Measurements from ENCODE around the gene LAD1.
A peak's percentile ranks its signal among the peaks of the same experiment; 100 is the strongest.

Gene LAD1

DNA sequence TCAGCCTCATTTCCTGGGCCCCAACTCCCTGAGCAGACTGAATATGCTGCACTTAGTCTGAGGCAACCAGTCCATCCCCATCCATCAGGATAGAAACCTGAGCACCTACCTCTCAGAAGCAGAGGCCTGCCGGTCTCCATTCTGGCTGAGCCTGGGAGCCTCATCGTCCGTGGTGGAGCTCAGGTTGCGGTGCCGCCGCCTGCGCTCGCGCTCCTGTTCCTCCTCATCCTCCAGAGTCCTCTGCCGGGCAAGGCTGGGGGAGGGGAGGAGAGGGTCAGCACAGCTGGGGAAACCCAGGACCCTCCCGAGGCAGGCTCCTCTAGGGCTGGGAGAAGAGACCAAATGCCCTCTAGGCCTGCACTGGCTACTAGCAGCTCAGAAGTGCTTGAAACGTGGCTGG is 10.1 kb downstream of the LAD1 start:
- DNase-seq, result no peak

- no peak for DNase-seq
Observed at GRCh38 chr1:201386208-201386607, 12.9 kb downstream of the LAD1 start.

- DNase-seq, result no peak
Observed at GRCh38 chr1:201385299-201385891, 13.7 kb downstream of the LAD1 start.

GRCh38 chr1:201384406-201384782 is 14.7 kb downstream of the LAD1 start:
- no peak for DNase-seq

- DNase-seq, result no peak
Observed at GRCh38 chr1:201383647-201384405, 15.3 kb downstream of the LAD1 start.

DNA sequence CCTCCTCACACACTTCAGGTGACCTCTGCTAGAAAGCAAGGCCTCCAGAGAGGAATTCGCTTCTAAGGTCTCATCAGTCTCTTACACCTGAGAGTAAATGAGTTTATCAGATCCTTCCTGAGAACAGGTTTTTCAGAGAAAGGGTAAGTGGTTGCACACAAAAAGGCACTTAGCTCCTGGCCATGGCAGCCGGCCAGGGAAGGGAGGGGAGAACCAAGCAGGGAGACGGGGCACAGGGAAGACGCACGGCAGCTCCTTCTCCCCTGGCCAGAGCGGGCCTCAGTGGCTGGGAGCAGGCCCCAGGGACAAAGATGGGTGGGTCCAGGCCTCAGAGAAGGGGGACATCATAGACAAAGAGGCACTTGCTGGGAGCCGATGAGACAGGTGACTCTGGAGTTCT is 18.0 kb downstream of the LAD1 start:
- DNase-seq, result no peak

DNA sequence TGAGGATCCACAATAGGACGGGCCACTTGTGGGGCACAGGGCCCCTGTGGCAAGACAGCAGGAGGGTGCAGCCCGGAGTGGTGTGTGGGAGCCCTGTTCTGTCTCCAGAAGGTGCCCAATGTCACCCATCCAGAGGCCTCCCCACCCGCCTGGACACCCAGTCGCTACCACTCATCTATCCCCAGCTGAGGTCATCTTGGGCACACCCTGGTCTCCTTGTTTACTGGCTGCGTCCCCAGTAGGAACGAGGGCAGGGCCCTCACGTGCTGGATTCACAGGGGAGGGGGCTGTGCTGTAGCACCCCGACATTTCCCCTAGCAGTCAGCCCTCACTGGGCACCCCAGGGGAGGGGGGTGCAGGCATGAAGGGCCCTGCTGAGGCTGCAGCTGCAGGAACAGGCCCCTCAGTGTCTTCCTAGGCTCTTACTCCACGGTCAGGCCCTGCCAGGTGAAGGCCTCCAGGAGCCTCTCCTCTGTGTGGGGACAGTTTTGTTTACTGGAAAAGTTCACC is 19.3 kb downstream of the LAD1 start:
- DNase-seq, result no peak

DNA sequence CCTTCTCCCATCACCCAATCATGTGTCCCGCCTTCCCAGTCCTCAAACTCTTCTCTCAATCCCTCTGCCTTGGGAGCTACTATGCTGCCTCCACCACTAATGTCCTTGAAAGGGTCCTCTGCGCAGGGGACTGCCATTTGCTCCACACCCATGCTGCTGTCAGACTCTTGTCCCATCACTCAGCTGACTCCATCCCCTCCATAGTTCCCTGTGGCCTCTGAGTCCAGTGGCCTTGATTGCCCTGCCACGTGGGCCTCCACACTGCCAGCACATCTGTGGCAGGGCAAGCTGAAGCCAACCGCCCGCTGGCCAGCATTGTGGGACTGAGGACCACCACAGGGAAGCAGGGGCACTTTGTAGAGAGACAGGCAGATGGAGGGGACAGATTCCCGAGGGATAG is 20.3 kb downstream of the LAD1 start:
- no peak for DNase-seq

- DNase-seq, result no peak
Observed at GRCh38 chr1:201377611-201378092, 21.5 kb downstream of the LAD1 start, which contains the start of gene TNNT2. TSS of gene TNNT2 (minus strand) at chr1:201377680. CDS start at chr1:201373254, 4,426 bp downstream.

DNA sequence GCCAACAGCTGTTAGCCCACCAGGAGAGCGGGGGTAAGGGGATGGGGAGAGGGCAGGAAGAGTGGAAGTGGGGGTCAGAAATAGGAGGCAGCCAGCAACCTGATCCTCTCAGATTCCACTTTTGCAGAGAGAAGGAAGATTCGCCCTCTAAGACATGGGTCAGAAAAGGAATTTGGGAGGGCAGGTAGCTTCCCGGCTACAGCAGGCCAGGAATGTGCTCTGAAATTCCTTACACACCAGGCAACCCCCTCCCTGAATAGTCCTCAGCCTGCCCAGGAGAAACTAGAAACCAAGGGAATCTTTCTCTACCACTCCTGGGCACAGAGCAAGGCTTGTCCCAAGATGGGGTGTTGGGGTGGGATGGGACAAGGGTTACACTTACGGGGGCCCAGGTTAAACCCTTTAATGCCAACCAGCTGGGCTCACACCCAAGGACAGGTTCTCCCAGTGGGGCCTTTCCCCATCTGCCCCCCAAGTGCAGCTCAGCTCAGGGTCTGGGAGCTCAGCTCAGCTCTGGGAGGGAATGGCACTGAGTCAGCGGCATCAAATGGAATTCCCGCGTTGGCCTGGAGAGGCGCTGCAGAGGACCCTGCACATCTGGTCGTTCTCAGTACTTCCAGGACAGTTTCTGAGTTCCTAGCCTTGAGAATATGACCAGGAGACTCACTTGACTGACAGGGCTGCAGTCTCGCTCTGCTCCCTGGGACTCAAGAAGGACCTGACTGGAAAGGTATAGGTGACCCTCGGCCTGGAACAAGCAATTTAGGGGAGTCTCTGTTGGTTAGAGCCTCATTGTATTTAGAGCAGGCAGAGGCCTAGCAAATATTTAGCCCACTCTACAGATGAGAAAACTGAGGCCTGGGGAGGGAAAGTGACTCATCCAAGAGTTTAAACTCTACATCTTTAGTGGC is 22.4 kb downstream of the LAD1 start:
- no peak for DNase-seq

GRCh38 chr1:201376107-201376463 is 23.0 kb downstream of the LAD1 start:
- DNase-seq, result no peak

DNA sequence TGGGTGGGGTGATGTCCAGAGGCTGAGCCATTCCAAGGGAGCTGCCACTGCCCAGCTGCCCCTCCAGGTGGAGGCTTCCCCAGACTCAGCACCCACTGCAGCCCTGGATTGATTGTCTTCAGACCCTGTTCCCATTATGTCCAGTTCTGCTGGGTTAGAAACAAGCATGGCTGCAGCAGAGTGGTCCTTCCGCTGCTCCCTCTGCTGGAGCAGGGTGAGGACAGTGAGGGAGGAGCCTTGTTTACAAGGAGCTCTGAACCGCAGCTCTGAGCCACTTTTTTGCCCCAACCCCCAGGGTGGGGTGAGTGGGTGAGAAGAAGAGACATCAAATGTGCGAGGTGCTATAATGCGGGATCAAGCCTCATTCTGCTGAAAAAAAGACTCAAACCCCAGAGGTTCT is 24.0 kb downstream of the LAD1 start:
- DNase-seq, result no peak

DNA sequence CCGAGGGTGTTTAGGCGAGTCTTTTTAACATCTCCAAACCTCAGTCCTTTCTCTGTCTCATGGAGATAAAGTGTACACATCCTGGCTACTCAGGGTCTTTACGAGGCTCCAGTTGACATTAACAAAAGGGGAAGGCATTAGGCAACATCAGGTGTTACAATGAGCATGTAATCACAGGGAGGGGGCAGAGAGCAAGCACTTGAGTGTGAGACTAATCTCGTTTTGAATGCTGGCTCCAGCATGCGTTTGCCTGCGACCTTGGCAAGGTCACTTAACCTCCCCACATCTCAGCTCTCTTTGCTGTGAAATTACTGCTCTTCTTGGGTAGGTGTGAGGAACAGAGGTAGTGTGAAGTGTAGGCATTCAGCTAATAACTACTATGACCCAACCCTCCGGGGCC is 24.8 kb downstream of the LAD1 start:
- no peak for DNase-seq

- DNase-seq, result no peak
Observed at GRCh38 chr1:201371792-201372191, 27.3 kb downstream of the LAD1 start.

GRCh38 chr1:201371276-201371675 is 27.8 kb downstream of the LAD1 start:
- no peak for DNase-seq

GRCh38 chr1:201370500-201370899 is 28.6 kb downstream of the LAD1 start:
- no peak for DNase-seq

- DNase-seq, result no peak
Observed at GRCh38 chr1:201369209-201369608, 29.9 kb downstream of the LAD1 start.

GRCh38 chr1:201366696-201367095 is 32.4 kb downstream of the LAD1 start:
- DNase-seq, result no peak

DNA sequence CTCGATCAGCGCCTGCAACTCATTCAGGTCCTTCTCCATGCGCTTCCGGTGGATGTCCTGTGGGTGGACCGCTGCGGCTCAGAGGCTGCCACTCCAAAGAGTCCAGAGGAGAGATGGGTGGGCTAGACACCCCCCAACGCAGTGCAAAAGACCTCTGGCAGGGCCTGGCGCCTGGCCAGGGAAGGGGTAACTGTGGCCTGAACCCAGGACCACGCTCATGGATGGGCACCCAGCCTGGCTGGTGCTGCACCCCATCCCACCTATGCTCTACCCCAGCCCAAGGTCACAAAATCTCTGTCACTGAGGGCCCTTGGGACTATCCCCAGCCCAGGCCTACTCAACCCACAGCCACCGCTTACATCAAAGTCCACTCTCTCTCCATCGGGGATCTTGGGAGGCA is 33.9 kb downstream of the LAD1 start:
- DNase-seq, result no peak

- no peak for DNase-seq
Observed at GRCh38 chr1:201364808-201365105, 34.4 kb downstream of the LAD1 start.

DNA sequence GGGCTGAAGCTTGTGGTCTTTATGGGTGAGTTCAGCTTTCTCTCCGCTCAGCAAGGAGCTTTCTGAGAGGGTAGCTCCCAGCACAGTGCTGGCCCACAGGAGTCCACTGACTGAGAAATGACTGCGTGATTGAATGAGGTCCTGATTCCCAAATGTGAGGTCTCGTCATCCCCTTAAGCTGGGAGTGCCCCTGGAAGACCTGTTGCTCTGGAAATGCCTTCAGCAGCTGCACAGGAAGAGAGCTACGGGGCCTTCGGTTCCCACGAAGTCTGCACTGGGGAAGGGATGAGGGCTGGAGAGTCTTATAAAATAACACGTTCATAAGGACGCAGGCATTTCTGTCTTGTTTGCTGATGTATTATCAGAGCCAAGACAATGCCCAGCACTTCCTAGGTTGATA is 35.7 kb downstream of the LAD1 start:
- DNase-seq, result no peak

GRCh38 chr1:201362906-201363305 is 36.2 kb downstream of the LAD1 start:
- no peak for DNase-seq

- peak in 1 of 2 experiments; percentile 27 for DNase-seq
Observed at GRCh38 chr1:201361652-201362504, 37.2 kb downstream of the LAD1 start.

All from AML-193 (cell line).